Kidney epithelial cell (primary cell): ENCODE data around the gene ZDHHC11. TPM values are rescaled to one million over a fixed set of nuclear protein-coding genes. Genes with fewer than 3 reads are reported as not detected.
"Not testable (repeated sequence)": the region's sequence is repeated elsewhere in the genome, so short reads cannot be mapped to it uniquely, and the experiment has no call there.

ENCODE experiments used
- DNase-seq: peaks from one replicate; pipeline ENCODE4 v3.0.0-alpha.2; 2010; ENCODE audit warnings: low read depth
- H3K27me3 ChIP-seq: 2 replicates; pipeline ENCODE4 v1.6.0; 2011; ENCODE audit warnings: low read length; ENCODE audit not compliant: control insufficient read depth, insufficient read depth
- H3K36me3 ChIP-seq: 2 replicates; pipeline ENCODE4 v1.5.1; 2011; ENCODE audit warnings: low read length; ENCODE audit not compliant: control insufficient read depth, insufficient read depth
- H3K4me3 ChIP-seq: 2 replicates; pipeline ENCODE4 v1.5.1; 2011; ENCODE audit warnings: low read depth, mild to moderate bottlenecking, control low read depth, low read length
- CTCF ChIP-seq: IDR thresholded peaks from 2 replicates; pipeline ENCODE4 v1.5.1; 2011; ENCODE audit warnings: mild to moderate bottlenecking, moderate library complexity, low read length, control low read depth, inconsistent platforms; ENCODE audit not compliant: insufficient read depth, poor library complexity, severe bottlenecking
- total RNA-seq: library from RNA; depleted of rRNA; stranded (reverse); fragments of >200 nt; gene quantifications from 2 replicates; pipeline ENCODE4 v1.2.3, GENCODE V29; 2015

The ZDHHC11 gene
- total RNA-seq, 1 donor from 2014 or later, result 1.3 TPM

GRCh38 chr5:854966-855743 lies 4.4 kb upstream of the ZDHHC11 start:
- peaks cover 28% of the 10 kb centered on the region for H3K27me3 ChIP-seq
- TF ChIP-seq CTCF, result no peak
- H3K36me3 ChIP-seq, result no peaks in the 10 kb centered on the region
- no peak for DNase-seq
- H3K4me3 ChIP-seq, result no peak overlapping the region

GRCh38 chr5:854217-854616 lies 3.4 kb upstream of the ZDHHC11 start:
- Histone ChIP-seq H3K27me3 (peaks cover 37% of the 10 kb centered on the region), H3K4me3 (no peak overlapping the region), H3K36me3 (no peaks in the 10 kb centered on the region)
- TF ChIP-seq CTCF, result no peak
- no peak for DNase-seq

- peaks cover 37% of the 10 kb centered on the region for H3K27me3 ChIP-seq
- not testable (repeated sequence) for H3K36me3 ChIP-seq, H3K4me3 ChIP-seq, DNase-seq
These were observed 2.8 kb upstream of the ZDHHC11 start for GRCh38 chr5:853416-854090.

- DNase-seq, result no peak
- no peak for TF ChIP-seq CTCF
- H3K27me3 ChIP-seq, result peaks cover 37% of the 10 kb centered on the region
- H3K4me3 ChIP-seq, result no peak overlapping the region
- H3K36me3 ChIP-seq, result no peaks in the 10 kb centered on the region
These were observed 1.9 kb upstream of the ZDHHC11 start for GRCh38 chr5:852431-853401.

GRCh38 chr5:852018-852417 lies 1.2 kb upstream of the ZDHHC11 start:
- Histone ChIP-seq H3K36me3 (no peaks in the 10 kb centered on the region), H3K27me3 (peaks cover 37% of the 10 kb centered on the region), H3K4me3 (no peak overlapping the region)
- no peak for TF ChIP-seq CTCF
- DNase-seq, result no peak

DNA sequence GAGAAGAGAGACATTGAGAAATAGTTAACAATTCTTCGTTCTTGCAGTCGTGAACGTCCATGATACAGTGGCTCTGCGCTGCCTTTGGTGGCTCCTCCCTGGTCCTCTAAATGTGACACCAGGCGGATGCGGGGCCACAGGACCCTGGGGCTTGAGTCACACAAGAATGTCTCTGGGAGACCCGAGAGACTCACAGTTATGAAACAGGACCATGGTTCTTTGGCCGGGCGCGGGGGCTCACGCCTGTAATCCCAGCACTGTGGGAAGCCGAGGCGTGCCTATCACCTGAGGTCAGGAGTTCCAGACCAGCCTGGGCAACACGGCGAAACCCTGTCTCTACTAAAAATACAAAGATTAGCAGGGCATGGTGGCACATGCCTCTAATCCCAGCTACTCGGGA lies 767 bp upstream of the ZDHHC11 start:
- DNase-seq, result no peak
- no peak overlapping the region for H3K4me3 ChIP-seq

More for the DNA sequence above, 767 bp upstream of the ZDHHC11 start:
- TF ChIP-seq CTCF, result no peak
- peaks cover 37% of the 10 kb centered on the region for H3K27me3 ChIP-seq
- no peaks in the 10 kb centered on the region for H3K36me3 ChIP-seq
